Measurements from ENCODE around the gene KCNN3.

- TF ChIP-seq CTCF (IDR thresholded peaks at IDR 0.05) (no peak), EZH2phosphoT487 (IDR thresholded peaks at IDR 0.05) (no peak)
These were observed 1.3 kb upstream of the KCNN3 start for GRCh38 chr1:154871374-154871773.
